Stimulated activated naive CD4-positive, alpha-beta T cell treated with Interleukin-2 at 50 U/mL for 16 hours (primary cell): Measurements from ENCODE around the gene BLOC1S1.

Source experiments
- DNase-seq: peaks from one replicate; lab custom pipeline; 2025; lab: John Stamatoyannopoulos, UW

BLOC1S1 gene

DNA sequence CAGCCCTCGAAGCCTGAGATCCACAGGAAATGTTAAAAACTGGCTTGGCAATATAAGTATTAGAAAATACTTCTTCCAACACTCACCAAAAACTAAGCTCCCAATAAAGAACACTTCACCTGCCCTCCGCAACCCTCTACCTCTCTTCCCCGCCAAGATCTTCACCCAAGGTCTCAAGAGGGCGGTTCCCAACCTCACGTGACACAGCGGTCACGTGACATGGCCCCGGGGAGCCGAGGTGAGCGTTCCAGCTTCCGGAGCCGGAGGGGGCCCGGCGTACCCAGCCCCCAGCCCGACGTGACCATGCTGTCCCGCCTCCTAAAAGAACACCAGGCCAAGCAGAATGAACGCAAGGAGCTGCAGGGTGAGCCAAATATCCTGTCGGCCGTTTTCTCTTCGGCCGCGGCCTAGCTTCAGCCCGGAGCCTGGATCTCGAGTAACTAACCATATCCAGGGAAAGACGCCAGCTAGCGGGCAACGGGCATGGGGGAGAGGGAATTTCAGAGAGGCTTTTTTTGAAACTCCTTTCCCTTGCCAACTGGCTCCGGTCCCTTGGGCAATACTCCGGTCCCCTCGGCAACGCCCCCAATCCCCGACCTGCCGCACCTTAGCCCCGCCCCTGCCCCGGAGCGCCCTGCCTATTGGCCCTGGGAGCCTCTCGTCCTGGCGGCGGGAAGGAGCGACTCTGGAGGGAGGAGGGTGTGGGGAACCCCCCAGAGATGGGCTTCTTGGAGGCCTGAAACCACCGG, at the start of gene BLOC1S1:
TSS of gene BLOC1S1 (plus strand) at position 214 of the 749 bp plus-strand sequence. CDS start at position 220, 6 bp downstream.
- DNase-seq: peak; percentile 92

DNA sequence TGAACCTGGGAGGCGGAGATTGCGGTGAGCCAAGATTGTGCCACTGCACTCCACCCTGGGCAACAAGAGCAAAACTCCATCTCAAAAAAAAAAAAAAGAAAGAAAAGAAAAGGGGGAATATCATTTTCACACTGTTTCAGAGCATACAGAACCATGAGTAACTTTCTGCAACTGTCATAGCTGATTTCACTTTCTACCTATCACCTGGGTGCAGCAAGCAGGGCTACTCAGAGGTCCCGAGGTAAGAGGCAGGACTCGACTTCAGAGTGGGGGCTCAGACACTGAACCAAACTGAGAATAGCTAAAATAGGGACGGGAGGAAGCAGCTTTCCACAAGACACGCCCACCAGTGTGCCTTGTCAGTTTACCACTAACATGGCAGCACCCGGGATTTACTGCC, 49.3 kb upstream of the BLOC1S1 start:
- no peak for DNase-seq

DNA sequence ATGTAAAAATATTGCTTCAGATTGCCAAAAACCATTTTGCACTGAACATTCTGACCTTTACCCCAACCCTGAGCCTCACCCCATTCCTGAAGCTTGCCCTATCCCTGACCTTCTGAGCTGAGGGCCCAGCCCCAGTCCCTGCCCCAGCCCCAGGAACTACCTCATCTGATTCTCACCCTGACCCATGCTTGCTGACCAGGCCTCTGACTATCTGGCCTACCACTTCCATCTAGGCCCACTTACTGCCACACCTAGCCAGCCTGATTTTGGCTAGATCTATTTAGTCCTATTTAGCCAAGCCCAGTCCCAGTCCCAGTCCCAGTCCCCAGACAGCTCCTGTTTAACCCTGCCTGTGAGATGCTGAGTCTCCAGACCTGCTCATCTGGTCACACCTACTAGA, 45.6 kb upstream of the BLOC1S1 start:
- no peak for DNase-seq

DNA sequence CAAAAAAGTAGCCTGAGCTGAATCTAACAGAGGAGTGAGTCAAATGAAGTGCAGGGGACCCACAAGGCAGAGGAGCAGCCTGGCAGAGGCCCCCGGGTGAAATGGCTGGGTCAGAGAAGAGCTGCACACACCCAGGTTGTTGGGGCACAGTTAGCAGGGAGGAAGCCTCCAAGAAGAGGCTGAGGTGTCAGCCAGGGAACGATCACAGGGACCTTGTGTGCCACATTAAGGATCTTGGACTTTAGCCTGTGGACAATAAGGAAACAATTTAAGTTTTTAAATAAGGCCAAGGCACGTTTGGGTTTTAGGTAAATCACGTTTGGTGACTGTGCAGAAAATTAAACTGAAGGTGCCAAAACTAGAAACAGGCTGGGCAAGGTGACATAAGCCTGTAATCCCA, 44.1 kb upstream of the BLOC1S1 start:
- no peak for DNase-seq

DNA sequence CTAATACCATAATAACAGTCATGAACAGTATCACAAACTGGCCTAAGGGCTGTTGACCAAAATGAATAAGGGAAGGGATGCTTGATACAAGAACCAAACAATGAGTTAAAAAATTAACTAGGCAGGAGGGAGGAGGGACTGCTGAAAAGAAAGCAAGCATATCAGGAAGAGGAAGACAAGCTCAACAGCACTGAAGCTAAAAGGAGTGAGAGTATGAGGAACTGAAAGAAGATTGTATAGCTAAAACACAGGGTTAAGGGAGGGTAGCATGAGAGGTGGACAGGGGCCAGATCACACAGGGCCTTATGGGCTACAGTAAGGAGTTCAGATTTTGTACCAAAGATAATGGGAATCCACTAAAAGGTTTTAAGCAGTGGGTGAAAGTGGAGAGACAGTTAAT, 42.2 kb upstream of the BLOC1S1 start:
- no peak for DNase-seq

DNA sequence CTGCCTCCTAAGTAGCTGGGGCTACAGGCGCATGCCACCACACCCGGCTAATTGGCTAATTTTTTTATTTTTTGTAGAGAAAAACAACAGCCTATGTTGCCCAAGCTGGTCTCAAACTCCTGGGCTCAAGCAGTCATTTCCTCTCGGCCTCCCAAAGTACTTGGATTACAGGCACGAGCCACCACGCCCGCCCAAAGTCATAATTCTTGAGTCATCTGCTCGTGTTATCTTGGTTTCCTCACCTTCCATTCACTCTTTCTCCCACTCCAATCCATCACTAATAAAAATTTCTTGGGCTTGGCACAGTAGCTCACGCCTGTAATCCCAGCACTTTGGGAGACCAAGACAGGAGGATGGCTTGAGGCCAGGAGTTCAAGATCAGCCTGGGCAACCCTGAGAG, 40.2 kb upstream of the BLOC1S1 start:
- DNase-seq: no peak

DNA sequence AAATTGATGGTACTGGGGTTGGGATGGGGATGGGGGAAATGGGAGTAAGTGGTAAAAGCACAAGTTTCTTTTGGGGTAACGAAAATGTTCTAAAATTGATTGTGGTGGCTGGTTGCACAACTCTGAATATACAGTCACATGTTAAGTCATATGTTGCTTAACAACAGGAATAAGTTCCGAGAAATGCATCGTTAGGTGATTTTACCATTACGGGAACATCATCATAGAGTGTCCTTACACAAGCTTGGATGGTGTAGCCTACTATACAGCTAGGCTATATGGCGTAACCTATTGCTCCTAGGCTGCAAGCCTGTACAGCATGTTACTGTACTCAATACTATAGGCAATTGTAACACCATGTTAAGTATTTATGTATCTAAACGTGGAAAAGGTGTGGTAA, 39.1 kb upstream of the BLOC1S1 start:
- no peak for DNase-seq

DNA sequence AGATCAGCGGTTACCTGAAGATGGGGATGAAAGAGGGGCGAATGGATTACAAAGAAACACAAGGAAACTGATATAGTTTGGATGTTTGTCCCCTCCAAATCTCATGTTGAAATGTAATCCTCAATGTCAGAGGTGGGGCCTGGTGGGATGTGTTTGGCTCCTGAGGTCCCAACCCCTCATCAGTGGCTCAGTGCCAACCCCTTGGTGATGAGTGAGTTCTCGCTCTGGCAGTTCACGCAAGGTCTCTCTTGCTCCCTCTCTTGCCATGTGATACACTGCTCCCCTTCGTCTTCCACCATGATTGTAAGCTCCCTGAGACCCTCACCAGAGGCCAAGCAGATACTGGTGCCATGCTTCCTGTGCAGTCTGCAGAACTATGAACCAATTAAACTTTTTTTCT, 36.2 kb upstream of the BLOC1S1 start:
- DNase-seq: no peak

DNA sequence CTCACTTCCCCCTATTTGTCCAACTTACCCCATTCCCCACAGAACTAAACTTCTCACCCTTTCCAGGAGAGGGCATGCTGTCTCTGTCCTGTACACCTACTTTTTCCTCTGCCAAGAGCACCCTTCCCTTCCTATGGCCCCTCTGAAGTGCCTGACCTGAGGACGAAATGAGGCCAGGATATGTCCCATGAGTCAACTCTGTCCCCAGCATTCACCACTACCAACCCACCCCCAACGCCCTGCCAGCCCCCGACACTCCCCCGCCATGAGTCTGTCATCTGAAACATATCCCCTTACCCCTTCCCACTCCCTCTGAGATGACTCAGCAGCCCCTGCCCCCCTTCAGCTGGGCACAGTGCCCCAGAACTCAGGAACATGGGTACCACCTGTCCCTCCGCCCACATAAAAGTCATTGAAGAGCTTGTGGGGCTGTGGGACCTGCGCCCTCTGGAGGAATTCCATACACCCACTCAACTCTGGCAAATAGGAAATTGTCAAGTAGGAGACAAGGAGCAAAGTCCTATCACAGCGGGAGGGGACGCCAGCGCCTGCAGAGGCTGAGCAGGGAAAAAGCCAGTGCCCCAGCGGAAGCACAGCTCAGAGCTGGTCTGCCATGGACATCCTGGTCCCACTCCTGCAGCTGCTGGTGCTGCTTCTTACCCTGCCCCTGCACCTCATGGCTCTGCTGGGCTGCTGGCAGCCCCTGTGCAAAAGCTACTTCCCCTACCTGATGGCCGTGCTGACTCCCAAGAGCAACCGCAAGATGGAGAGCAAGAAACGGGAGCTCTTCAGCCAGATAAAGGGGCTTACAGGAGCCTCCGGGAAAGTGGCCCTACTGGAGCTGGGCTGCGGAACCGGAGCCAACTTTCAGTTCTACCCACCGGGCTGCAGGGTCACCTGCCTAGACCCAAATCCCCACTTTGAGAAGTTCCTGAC, 34.4 kb upstream of the BLOC1S1 start:
- DNase-seq: no peak

DNA sequence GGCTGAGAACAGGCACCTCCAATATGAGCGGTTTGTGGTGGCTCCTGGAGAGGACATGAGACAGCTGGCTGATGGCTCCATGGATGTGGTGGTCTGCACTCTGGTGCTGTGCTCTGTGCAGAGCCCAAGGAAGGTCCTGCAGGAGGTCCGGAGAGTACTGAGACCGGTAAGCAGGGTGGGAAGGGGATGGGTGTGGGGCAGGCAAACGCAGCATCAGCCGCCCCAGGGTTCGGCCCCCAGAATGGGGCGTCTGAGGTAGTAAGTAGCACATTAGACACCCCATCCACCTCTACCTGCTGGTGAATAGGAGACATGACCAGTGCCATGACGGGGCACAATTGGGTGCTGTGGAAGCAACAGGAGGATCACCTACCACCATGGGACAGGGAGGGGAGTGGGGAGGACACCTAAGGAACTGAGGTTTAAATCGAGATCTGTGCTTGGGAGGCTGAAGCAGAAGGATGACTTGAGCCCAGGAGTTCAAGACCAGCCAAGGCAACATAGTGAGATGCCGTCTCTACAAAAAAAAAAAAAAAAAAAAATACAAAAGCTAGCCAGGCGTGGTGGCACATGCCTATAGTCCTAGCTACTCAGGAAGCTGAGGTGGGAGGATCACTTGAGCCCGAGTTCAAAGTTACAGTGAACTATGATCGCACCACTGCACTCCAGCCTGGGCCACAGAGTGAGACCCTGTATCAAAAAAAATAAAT, 33.6 kb upstream of the BLOC1S1 start:
- no peak for DNase-seq

DNA sequence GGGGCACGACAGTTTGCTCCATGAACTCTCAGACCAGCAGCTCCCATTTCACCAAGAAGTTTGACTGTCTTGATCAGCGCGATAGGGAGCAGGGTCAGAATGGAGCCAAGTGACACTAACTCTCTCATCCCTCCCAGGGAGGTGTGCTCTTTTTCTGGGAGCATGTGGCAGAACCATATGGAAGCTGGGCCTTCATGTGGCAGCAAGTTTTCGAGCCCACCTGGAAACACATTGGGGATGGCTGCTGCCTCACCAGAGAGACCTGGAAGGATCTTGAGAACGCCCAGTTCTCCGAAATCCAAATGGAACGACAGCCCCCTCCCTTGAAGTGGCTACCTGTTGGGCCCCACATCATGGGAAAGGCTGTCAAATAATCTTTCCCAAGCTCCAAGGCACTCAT, 32.2 kb upstream of the BLOC1S1 start:
- no peak for DNase-seq

DNA sequence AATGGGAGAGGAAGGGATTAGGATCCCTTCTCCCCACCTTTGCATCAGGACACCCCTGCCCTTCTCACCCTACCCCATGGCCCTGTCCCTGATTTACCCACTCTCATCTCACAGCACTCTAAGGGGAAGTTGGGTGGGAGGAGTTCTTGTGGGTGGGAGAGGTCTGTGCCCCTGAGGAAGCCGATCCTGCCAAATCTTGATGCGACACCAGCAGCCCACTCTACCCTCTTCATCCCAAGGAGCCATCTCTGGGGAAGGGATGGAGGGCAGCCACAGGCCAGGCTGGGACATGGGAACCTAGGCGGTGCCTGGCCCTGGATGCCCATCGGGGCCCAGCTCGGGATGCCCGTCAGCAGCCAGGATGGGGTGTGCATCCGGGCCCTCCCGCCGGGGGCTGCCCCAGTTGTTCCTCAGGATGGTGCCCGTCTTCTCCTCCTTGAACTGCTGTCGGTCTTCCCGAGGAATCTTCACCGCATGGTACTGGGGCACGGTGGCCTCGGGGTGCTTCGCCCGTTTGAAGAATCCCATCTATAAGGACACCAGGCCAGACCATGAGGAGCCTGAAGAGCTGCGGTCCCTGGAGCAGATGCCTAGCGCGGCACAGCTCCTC, 31.0 kb upstream of the BLOC1S1 start:
- DNase-seq: no peak

DNA sequence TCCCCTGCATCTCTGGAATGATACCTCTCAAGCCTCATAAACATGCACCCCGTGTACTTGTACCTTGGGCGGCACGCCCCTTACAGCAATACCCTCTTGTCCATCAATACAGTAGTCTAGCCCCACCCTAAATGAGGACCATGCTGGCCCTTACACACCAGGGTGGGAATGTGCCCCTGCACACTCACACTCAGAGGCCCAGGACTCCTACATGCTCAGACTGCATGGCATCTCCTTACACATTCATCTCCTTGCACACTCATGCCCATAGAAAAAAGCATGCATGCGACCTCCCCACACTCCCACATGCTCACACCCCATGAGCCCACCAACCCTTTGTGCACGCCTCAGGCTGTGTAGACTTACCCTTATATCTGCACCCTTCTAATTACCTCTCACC, 30.2 kb upstream of the BLOC1S1 start:
- no peak for DNase-seq

DNA sequence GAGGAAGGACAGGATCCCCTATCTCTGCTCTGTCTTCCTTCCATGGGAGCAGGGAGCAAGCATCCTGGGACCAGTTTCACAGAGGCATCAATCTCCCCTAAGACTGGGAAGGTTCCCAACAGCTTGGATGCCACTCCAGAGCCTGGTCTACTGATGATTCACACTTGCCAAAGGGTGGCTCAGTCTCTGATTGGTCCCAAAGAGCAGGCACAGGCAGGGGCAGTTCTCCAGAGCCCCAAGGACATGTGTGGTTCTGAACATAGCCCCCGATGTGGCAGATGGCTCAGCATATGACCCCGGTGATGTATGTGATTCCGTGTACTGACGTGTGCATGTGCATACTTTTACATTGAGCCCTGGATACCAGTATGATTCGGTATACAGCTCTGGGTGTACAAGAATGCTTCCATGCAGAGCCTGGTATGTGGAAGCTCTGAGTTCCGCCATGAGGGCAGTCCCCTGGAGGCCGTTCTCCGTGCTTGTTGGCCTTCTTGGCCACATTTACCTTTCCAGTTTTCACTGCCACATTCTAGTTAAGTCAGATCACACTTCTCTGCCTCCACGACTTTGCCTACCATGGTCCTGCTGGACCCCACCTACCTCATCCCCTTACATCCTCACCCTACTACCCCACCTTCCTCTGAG, 29.4 kb upstream of the BLOC1S1 start:
- DNase-seq: no peak

DNA sequence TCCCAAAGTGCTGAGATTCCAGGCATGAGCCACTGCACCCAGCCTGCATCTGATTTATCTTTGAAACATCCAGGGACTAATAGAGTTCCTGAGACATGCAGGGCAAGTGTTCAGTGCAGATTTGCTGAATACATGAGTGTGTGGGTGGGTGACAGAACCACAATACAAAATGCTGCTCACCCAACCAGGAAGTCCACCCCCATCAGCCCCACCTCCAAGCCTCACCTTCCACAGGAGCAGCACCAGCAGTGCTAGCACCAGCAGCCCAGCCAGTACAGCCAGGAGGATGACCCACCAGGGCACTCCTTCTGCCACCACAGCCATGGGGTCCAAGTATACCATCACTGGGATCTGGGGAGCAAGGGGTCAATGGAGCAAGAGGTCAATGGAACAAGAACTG, 28.1 kb upstream of the BLOC1S1 start:
- DNase-seq: peak; percentile 32

DNA sequence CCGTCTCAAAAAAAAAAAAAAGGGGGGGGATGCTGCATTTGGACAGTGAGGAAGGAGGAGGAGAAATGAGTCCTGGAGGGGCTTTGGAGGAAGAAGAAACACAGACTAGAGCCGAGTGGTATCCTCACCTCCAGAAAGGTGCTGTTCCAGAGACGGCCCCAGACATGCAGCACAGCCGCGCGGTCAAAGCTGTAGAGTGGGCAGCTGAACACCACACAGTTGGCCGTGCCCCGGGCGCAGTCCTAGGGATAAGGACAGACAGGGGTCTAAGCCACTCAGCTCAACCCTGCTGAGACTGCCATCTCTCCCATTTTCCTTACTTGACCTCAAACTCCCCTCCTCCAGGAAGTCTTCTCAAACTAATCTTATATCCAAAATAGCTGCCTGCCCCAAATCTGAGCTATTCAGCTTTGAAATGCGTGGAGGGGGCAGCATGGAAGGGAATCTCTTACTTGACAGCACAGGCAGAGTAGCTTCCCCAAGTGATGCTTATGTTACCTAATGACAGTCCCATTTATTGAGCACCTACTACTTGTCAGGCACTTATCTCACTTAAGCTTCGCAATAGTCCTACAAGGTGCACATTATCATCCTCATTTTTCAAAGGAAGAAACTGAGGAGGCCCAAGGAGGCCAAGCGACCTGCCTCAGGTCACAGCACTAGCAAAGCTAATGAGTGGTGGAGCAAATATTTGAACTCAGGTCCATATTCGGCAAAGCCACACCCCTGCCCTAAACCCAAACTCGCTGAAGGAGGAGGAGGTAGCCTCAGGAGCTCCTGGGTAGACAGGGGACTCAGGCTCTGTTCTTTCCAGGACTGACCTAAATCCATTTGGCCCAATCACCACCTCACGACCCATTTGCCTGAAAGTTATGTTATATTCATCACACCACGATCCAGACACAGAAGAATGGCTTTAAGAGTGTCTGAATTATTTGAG, 26.9 kb upstream of the BLOC1S1 start:
- no peak for DNase-seq

DNA sequence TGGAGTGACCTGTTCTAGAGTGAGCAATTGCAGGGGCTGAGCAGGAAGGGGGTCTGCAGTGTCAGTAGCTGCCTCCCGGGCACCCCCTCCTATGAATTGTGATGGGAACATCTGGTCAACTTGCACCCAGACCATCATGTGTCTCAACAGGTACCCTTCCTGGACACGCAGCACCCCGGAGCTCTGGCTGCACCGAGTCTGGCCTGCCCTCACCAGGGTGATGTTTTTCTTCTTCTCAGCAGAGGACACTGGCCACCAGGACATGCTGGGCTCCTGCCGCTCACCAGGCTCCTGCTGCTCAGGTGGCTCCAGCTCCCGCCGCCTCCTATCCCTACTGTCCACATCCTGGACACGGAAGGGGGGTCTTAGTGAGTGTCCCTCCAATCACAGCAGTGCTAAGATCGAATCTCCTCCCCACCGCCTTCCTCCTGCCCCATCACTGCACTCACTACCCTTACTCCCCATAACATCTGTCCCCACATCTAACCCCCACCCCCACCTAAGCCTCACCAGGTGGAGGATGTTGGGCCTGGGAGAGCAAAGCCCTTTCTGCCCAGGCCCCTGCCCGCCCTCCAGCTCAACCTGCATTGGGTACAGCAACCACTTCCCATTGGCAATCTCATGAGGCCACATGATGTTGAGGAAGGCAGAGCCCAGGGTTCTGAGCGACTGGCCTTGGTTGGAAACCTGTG, 23.1 kb upstream of the BLOC1S1 start:
- no peak for DNase-seq

DNA sequence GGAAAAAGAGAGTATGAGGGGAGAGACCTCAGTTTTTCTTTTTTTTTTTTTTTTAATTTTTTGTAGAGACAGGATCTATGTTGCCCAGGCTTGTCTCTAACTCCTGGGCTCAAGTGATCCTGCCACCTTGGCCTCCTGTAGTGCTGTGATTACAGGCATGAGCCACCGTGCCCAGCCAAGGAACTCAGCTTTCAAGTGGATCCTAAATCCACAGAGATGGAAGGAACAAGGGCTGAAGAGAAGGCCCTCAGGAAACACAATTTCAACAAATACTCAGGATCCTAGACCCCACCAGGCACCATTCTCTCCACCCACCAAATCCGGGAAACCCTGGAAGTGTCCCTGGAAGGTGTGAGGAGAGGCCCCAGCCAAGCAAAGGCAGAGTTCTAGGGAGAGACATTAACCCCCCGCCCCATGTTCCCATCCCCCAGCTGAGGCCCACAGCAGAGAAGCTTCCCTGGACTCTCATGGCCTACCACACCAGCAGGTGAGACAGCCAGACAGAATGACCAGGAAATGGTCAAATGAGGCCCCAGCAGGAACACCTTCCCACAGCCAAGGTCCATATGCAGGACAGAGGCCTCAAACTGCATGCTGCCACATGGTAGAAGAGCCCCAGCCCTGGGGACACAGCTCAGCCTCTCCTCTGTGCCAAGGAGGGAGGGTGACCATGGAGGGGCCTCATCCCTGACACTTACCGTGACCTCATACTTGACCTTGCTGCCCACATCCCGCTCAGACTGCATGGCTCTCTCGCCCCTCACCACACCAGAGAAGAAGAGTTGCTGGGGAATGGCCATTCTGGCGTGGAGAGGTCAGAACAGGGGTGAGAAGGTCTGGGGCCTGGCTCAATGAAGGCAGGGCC, 22.3 kb upstream of the BLOC1S1 start:
- DNase-seq: no peak

DNA sequence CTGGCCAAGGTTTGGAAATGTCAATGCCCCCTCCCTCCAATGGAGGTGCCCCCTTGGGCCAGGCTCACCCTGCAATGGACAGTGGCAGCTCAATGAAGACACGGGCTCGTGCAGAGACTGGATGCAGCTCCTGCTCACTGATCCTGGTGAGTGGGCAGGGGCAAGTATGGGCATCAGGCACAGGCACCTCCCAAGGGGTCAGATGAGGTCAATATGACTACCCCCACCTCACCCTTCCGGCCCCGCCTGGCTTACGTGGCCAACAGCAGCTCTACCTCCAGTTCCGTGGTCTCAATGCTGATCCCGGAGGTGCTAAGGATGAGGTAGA, 21.7 kb upstream of the BLOC1S1 start:
- no peak for DNase-seq
